ENCODE measurements around the gene TIA1. TPM values are rescaled to one million over a fixed set of nuclear protein-coding genes. Genes with fewer than 3 reads are reported as not detected.
"Not testable (repeated sequence)": the region's sequence is repeated elsewhere in the genome, so short reads cannot be mapped to it uniquely, and the experiment has no call there.

Gene TIA1
- total RNA-seq, 1 experiment from 2014 or later: 150 TPM

- TF ChIP-seq HMGA2 (CRISPR knock-in tag; IDR thresholded peaks at IDR 0.05) (no peak), ATF6 (CRISPR knock-in tag; IDR thresholded peaks at IDR 0.05) (no peak), ARID4B (CRISPR knock-in tag; IDR thresholded peaks at IDR 0.05; ENCODE audit: borderline replicate concordance) (no peak), ETV6 (CRISPR knock-in tag; IDR thresholded peaks at IDR 0.05) (no peak), ZNF425 (CRISPR knock-in tag; conservative IDR thresholded peaks at IDR 0.05) (no peak), ZNF416 (CRISPR knock-in tag; IDR thresholded peaks at IDR 0.05) (no peak), GABPB1 (CRISPR knock-in tag; IDR thresholded peaks at IDR 0.05) (no peak), PREB (CRISPR knock-in tag; IDR thresholded peaks at IDR 0.05; ENCODE audit: borderline replicate concordance) (no peak), FOXP4 (CRISPR knock-in tag; IDR thresholded peaks at IDR 0.05) (no peak)
- ChIA-PET CTCF (interaction anchor here (1.0 to 1.1 kb wide), 2 partner anchors 32 to 515 kb away, joined by 3 to 5 read pairs; partner anchors contain the start of gene FAM136A), POLR2A (interaction anchor here (0.7 kb wide), 1 partner anchor 13 kb away, joined by 5 read pairs; no protein-coding TSS in a partner anchor)
- H3K4me1 Mint-ChIP-seq: no peaks in the 10 kb centered on the region
- DNase-seq (ENCODE audit: low spot score) (no peak), ATAC-seq (no peak)
- no peaks in the 10 kb centered on the region for H3K27me3 Mint-ChIP-seq (ENCODE audit: low read depth)
- H3K36me3 Mint-ChIP-seq: peaks cover 40% of the 10 kb centered on the region
- H3K4me3 Mint-ChIP-seq: no peak overlapping the region
- peaks cover 24% of the 10 kb centered on the region for H3K9me3 Mint-ChIP-seq
- H3K27ac Mint-ChIP-seq: no peak overlapping the region
These were observed 21.9 kb upstream of the TIA1 start for GRCh38 chr2:70270323-70270722.

GRCh38 chr2:70269422-70270302 lies 21.2 kb upstream of the TIA1 start:
- POLR2A ChIA-PET: not testable (repeated sequence)
- peaks cover 42% of the 10 kb centered on the region for H3K36me3 Mint-ChIP-seq

GRCh38 chr2:70266925-70267324 lies 18.5 kb upstream of the TIA1 start:
- DNase-seq (ENCODE audit: low spot score); H3K4me3 Mint-ChIP-seq; H3K27ac Mint-ChIP-seq; ATAC-seq; H3K27me3 Mint-ChIP-seq (ENCODE audit: low read depth); H3K4me1 Mint-ChIP-seq; CTCF ChIA-PET; POLR2A ChIA-PET: not testable (repeated sequence)
- peaks cover 45% of the 10 kb centered on the region for H3K36me3 Mint-ChIP-seq
- peaks cover 24% of the 10 kb centered on the region for H3K9me3 Mint-ChIP-seq

More at GRCh38 chr2:70269422-70270302, 21.2 kb upstream of the TIA1 start:
- DNase-seq (ENCODE audit: low spot score); H3K27ac Mint-ChIP-seq; H3K4me1 Mint-ChIP-seq; H3K4me3 Mint-ChIP-seq; H3K27me3 Mint-ChIP-seq (ENCODE audit: low read depth); ATAC-seq: not testable (repeated sequence)
- CTCF ChIA-PET: interaction anchor here (1.1 kb wide), 1 partner anchor 32 kb away, joined by 5 read pairs; the partner anchor contains the start of gene FAM136A
- H3K9me3 Mint-ChIP-seq: peaks cover 24% of the 10 kb centered on the region
- peak; percentile 78; the same call in 1 of the 2 replicates for TF ChIP-seq GABPB1 (CRISPR knock-in tag; IDR thresholded peaks at IDR 0.05)

Data from WTC11 (cell line).